ENCODE measurements around the gene AIFM3.

Gene AIFM3

GRCh38 chr22:21028277-21029251 lies 61.5 kb downstream of the AIFM3 start:
- no peak for DNase-seq (ENCODE audit: low read depth)

- no peak for DNase-seq (ENCODE audit: low read depth)
Observed at GRCh38 chr22:21029486-21030025, 62.5 kb downstream of the AIFM3 start.

GRCh38 chr22:21030032-21030431 lies 63.0 kb downstream of the AIFM3 start:
- DNase-seq (ENCODE audit: low read depth), result no peak

All from HS-27A (cell line).